Mucosa of descending colon (tissue), 3 donors: Measurements from ENCODE around the gene CTSL. TPM values are rescaled to one million over a fixed set of nuclear protein-coding genes. Genes with fewer than 3 reads are reported as not detected.
"Not testable (repeated sequence)": the region's sequence is repeated elsewhere in the genome, so short reads cannot be mapped to it uniquely, and the experiment has no call there.

Experiments used
- ATAC-seq: fragments of 200-7000 bp; cut with Tn5 transposase; one replicate; pipeline ENCODE4 v1.9.1; 2020; ENCODE audit warnings: mild to moderate bottlenecking, moderate library complexity
- DNase-seq, 3 donors: peaks; one replicate each; pipeline ENCODE4 v3.0.0-alpha.2; 2020
- H3K36me3 ChIP-seq: fragments of 200-600 bp; one replicate; pipeline ENCODE4 v1.8.0; 2021; ENCODE audit warnings: low read depth, mild to moderate bottlenecking
- H3K4me1 ChIP-seq: fragments of 200-600 bp; one replicate; pipeline ENCODE4 v1.8.0; 2021; ENCODE audit warnings: low read depth, mild to moderate bottlenecking
- H3K4me3 ChIP-seq: fragments of 200-600 bp; one replicate; pipeline ENCODE4 v1.8.0; 2021; ENCODE audit warnings: mild to moderate bottlenecking
- H3K9me3 ChIP-seq: fragments of 200-600 bp; one replicate; pipeline ENCODE4 v1.8.0; 2021; ENCODE audit warnings: mild to moderate bottlenecking
- intact Hi-C, 2 donors: fragments of 100-400 bp; cut with DNase I in 1 of 2; cut with micrococcal nuclease in 1 of 2; formaldehyde crosslinking; loops; one replicate each; pipeline versions ENCODE4 v1.11.0 to v1.11.1; 2022; cut with DNase I, micrococcal nuclease
- total RNA-seq, 3 donors: library from RNA; stranded (reverse); fragmentation: NEBNext Ultra II Directional in 2 of 3; extraction: Animal tissue kit (Norgen Biotek cat#: 25700) in 2 of 3; gene quantifications; one replicate each; pipeline versions ENCODE4 v1.2.1 to v1.2.4, GENCODE V29; 2021 to 2023
- TF ChIP-seq, protein P1 (sequence below): fragments of 200-600 bp; IDR thresholded peaks from one replicate; pipeline ENCODE4 v1.8.0; 2022; ENCODE audit warnings: antibody characterized with exemption, mild to moderate bottlenecking
- donor health status: DM: no; HTN: no; CAD: no; lungs with moderate emphysema.
- donor health status: DM: no; HTN: no; CAD: no.
- donor health status: DM: no; HTN: yes; CAD: no.

CTSL gene
- total RNA-seq, 3 donors from 2014 or later: 60.1 to 139 (median 62.3) TPM

DNA sequence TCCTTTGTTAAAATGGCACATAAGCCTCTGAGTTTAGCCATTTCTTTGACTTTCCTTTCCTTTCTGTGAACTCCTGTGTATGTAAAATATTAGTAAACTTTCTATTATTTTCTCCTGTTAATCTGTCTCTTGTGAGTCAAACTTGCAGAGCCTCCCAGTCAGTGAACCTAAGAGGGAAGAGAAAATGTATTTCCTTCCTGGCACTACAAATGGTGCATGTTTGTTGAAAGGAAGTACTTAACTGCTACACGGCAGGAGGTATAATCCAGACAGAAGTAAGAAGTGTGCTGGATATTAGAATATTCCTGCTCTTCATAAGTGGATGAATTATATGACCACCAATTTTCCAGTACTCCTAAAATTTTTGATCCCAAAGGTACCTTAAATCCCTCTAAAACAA is 23.0 kb downstream of the CTSL start:
- Histone ChIP-seq H3K36me3 (no peaks in the 10 kb centered on the region), H3K4me1 (no peaks in the 10 kb centered on the region), H3K9me3 (peaks cover 3% of the 10 kb centered on the region), H3K4me3 (no peak overlapping the region)
- no peak for DNase-seq
- intact Hi-C loops: no loop called here
- TF ChIP-seq, protein P1, sequence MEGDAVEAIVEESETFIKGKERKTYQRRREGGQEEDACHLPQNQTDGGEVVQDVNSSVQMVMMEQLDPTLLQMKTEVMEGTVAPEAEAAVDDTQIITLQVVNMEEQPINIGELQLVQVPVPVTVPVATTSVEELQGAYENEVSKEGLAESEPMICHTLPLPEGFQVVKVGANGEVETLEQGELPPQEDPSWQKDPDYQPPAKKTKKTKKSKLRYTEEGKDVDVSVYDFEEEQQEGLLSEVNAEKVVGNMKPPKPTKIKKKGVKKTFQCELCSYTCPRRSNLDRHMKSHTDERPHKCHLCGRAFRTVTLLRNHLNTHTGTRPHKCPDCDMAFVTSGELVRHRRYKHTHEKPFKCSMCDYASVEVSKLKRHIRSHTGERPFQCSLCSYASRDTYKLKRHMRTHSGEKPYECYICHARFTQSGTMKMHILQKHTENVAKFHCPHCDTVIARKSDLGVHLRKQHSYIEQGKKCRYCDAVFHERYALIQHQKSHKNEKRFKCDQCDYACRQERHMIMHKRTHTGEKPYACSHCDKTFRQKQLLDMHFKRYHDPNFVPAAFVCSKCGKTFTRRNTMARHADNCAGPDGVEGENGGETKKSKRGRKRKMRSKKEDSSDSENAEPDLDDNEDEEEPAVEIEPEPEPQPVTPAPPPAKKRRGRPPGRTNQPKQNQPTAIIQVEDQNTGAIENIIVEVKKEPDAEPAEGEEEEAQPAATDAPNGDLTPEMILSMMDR: no peak
- ATAC-seq: no peak

DNA sequence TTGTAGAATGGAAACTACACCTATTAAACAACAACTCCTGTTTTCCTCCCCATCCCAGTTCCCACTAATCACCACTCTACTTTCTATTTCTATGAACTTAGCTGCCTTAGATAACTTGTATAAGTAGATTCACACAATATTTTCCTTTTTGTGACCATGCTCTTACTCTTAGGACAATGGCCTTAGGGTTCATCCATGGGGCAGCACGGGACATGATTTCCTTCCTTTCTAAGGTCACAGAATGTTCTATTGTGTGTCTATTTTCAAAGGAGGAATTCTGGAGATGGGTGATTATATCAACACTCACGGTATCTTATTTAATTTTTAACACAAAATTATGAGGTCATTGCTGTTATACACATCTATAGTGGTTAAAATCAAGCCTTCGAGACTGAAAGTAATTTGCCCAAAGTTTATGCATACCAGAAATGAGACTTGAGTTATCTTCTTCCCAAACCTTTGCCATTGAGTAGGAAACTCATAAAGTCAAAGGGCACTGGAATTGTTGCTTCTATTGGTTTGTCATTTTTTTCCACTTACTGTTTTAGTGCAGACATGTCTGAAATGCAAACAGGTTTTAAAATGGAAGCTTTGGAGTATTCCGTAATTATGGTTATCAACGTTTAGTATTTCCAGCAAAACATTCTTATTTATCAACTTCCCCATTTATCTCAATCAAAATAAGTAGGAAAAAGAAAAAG is 23.6 kb downstream of the CTSL start:
- Histone ChIP-seq H3K4me3 (no peak overlapping the region), H3K9me3 (peaks cover 3% of the 10 kb centered on the region), H3K36me3 (no peaks in the 10 kb centered on the region), H3K4me1 (no peaks in the 10 kb centered on the region)
- TF ChIP-seq, protein P1: no peak
- no peak for ATAC-seq
- intact Hi-C loops: no loop called here
- no peak for DNase-seq

DNA sequence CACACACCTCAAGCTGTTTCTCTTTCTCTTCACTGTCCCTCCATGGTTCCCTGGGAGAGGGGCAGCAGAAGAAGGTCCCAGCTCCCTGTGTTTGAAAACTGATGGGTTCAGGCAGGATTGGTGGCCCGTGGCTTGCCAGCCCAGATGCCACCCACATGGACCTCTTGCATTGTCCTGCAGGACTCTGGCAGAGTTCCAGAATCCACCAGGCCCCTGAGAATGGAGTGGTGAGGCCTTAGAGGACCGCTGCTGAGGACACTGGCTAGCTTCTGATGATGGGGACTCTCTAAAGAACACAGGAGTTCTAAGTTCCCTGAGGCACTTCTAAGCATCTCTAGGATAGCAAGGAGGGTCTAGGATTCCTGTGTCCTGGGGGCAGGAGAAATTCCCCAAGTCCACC is 24.8 kb downstream of the CTSL start:
- intact Hi-C loops: no loop called here
- TF ChIP-seq, protein P1: no peak
- Histone ChIP-seq H3K4me3 (no peak overlapping the region), H3K9me3 (peaks cover 3% of the 10 kb centered on the region), H3K4me1 (no peaks in the 10 kb centered on the region), H3K36me3 (no peaks in the 10 kb centered on the region)
- DNase-seq: no peak
- no peak for ATAC-seq

DNA sequence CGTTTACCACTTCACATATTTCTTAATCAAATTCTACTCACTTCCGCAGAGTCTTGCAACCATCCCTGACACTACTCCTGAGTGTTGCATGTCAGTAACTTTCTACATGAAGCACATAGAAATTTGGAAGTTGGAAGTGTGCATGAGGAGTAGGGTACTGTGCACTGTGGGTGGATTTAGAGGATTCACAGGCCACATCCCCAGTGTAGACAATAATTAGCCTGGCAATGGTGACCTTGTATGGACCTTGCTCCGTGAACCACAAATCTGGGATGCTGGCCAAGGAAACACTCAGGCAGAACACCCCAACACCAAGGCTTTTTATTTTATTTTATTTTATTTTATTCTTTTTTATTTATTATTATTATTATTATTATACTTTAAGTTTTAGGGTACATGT is 25.5 kb downstream of the CTSL start:
- Histone ChIP-seq H3K4me3 (no peak overlapping the region), H3K4me1 (no peaks in the 10 kb centered on the region), H3K36me3 (no peaks in the 10 kb centered on the region), H3K9me3 (peaks cover 3% of the 10 kb centered on the region)
- DNase-seq (no peak), ATAC-seq (no peak)
- intact Hi-C loops: no loop called here
- TF ChIP-seq, protein P1: no peak

DNA sequence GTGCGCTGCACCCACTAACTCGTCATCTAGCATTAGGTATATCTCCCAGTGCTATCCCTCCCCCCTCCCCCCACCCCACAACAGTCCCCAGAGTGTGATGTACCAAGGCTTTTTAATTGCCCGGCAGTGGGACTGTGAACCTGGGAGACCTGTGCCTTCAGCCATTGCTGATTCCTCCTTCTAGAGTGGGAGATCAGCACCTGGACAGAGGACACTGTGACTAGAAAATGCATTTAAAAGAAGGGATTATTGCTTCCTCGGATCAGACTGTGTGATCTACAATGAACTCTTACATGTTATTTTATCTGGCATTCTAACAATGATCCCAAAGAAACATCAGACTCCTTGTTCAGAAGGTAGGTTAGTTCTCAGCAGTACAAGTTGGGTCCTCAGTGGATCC is 25.9 kb downstream of the CTSL start:
- DNase-seq (no peak), ATAC-seq (no peak)
- TF ChIP-seq, protein P1: no peak
- Histone ChIP-seq H3K36me3 (no peaks in the 10 kb centered on the region), H3K9me3 (peaks cover 3% of the 10 kb centered on the region), H3K4me1 (no peaks in the 10 kb centered on the region), H3K4me3 (no peak overlapping the region)
- intact Hi-C loops: no loop called here

DNA sequence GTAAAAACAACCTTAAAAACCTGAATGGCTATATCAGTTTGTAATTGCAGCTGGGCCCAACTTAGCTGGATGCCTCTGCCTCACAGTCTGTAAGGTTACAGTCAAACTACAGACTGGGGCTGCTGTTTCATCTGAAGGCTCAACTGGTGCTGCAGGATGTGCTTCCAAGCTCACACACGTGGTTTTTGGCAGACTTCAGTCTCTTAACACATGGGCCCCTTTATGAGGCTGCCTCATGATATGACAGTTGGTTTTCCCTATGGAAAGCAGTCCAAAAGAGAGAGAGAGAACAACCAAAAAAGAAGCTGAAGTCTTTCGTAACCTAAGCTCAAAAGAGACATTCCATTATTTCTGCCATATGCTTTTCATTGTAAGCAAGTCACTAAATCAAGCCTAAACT is 27.4 kb downstream of the CTSL start:
- Histone ChIP-seq H3K36me3 (no peaks in the 10 kb centered on the region), H3K9me3 (peaks cover 3% of the 10 kb centered on the region), H3K4me3 (no peak overlapping the region), H3K4me1 (no peaks in the 10 kb centered on the region)
- TF ChIP-seq, protein P1: no peak
- intact Hi-C loops: no loop called here
- no peak for DNase-seq
- ATAC-seq: no peak

DNA sequence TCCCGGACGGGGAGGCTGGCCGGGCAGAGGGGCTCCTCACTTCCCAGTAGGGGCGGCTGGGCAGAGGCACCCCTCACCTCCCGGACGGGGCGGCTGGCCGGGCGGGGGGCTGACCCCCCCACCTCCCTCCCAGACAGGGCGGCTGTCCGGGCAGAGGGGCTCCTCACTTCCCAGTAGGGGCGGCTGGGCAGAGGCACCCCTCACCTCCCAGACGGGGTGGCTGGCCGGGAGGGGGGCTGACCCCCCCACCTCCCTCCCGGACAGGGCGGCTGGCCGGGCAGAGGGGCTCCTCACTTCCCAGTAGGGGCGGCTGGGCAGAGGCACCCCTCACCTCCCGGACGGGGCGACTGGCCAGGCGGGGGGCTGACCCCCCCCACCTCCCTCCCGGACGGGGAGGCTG is 32.4 kb downstream of the CTSL start:
- H3K4me3 ChIP-seq, ATAC-seq, DNase-seq, H3K36me3 ChIP-seq, intact Hi-C loops, H3K9me3 ChIP-seq, H3K4me1 ChIP-seq: not testable (repeated sequence)

DNA sequence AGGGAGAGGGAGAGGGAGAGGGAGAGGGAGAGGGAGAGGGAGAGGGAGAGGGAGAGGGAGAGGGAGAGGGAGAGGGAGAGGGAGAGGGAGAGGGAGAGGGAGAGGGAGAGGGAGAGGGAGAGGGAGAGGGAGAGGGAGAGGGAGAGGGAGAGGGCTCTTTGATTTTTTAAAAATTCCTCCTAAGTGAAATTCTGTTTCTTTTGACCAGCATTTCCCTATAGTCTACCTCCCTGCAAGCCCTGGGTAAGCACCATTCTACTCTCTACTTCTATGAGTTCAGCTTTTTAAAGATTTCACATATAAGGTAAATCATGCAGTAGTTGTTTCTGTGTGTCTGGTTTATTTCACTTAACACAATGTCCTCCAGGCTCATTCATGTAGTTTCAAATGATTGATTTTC is 34.1 kb downstream of the CTSL start:
- H3K9me3 ChIP-seq, DNase-seq, intact Hi-C loops, ATAC-seq, H3K4me1 ChIP-seq, H3K36me3 ChIP-seq, H3K4me3 ChIP-seq: not testable (repeated sequence)
